B cell (primary cell): Measurements from ENCODE around the gene SAP30.

Experiments used
- EZH2 ChIP-seq: IDR thresholded peaks from 2 replicates; pipeline ENCODE4 v1.6.1; 2012; ENCODE audit warnings: borderline replicate concordance, low read depth, mild to moderate bottlenecking, moderate library complexity, low read length; ENCODE audit not compliant: insufficient read depth, poor library complexity, severe bottlenecking
- TF ChIP-seq, protein P1 (sequence below): fragments of 200-600 bp; IDR thresholded peaks from one replicate; pipeline ENCODE4 v1.8.0; 2022; ENCODE audit warnings: antibody characterized with exemption, mild to moderate bottlenecking

DNA sequence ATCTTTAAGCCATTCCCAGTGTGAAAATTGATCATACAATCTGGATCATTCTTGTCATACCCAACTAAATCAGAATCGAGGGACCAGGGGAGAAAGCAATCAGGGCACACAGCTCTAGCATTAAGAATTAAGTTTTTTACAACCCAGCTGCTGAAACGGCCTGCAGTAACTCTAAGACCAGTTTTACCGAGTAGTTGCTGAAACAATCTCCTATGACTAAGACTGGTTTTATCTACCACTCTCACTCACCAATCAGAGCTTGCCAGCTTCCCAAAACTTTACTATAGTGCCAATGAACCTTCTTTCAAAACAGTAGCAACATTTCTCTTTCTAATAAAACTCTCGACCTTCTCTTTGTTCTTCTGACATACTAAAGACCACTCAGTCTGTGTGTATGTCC lies 2.8 kb upstream of the SAP30 start:
- TF ChIP-seq, protein P1, sequence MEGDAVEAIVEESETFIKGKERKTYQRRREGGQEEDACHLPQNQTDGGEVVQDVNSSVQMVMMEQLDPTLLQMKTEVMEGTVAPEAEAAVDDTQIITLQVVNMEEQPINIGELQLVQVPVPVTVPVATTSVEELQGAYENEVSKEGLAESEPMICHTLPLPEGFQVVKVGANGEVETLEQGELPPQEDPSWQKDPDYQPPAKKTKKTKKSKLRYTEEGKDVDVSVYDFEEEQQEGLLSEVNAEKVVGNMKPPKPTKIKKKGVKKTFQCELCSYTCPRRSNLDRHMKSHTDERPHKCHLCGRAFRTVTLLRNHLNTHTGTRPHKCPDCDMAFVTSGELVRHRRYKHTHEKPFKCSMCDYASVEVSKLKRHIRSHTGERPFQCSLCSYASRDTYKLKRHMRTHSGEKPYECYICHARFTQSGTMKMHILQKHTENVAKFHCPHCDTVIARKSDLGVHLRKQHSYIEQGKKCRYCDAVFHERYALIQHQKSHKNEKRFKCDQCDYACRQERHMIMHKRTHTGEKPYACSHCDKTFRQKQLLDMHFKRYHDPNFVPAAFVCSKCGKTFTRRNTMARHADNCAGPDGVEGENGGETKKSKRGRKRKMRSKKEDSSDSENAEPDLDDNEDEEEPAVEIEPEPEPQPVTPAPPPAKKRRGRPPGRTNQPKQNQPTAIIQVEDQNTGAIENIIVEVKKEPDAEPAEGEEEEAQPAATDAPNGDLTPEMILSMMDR = no peak
- TF ChIP-seq EZH2 = no peak
